Activated gamma-delta T cell (primary cell): Measurements from ENCODE around the gene RPL10.
"Not testable (repeated sequence)": the region's sequence is repeated elsewhere in the genome, so short reads cannot be mapped to it uniquely, and the experiment has no call there.

Experiments
- DNase-seq: peaks from one replicate; lab custom pipeline; 2025; lab: John Stamatoyannopoulos, UW

Gene RPL10

DNA sequence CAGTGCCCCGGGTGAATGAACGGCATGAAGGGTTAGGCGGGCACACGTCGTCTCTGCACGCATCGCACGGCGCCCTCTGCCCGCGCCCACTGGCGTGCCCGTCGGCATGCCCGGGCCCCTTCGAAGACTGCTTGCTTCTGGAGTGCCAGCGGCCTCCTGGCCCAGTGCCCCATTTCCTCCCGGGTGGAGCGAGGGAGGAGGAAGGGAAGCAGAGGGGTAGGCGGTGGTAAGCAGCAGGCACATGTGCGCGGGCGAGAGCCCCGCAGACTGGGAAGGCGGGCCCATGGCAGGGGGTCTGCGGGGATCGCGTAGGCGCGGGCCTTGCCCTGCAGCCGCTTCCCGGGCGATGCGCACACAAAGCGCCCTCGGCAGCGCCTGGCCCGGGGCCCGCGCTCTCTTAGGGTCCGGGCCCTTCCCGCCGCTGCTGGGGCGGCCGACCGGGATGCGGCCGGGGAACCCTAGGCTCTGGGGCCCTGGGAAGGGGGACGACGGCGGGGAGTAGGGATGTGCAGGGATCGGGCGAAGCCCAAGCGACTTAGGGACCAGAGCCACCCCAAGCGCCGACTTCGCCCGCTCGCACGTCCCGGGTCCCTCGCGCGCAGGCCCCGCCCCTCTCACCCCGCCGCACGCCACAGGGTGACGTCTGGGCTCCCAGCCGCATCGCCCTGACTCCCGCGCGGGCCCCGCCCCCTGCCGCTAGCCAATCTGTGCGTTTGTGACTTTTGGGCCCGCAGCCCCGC, 19.9 kb upstream of the RPL10 start:
- no peak for DNase-seq

DNA sequence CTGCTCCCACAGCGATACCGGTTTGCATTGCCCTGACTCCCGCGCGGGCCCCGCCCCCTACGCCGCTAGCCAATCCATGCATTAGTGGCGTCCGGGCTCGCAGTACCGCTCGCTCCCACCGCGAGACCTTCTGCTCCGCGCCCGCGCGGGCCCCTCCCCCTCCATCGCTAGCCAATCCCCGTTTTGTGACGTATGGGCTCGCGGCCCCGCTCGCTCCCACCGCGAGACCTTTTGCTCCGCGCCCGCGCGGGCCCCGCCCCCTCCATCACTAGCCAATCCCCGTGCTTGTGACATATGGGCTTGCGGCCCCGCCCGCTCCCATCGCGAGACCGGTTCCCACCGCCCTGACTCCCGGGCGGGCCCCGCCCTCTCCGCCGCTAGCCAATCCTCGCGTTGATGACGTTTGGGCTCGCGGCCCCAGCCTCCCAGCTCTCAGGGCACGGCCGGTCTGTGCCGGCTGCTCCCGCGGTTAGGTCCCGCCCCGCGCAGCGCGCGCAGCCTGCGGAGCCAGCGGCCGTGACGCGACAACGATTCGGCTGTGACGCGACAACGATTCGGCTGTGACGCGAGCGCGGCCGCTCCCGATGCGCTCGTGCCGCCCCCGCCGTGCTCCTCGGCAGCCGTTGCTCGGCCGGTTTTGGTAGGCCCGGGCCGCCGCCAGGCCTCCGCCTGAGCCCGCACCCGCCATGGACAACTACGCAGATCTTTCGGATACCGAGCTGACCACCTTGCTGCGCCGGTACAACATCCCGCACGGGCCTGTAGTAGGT, 19.2 kb upstream of the RPL10 start, which contains the start of gene EMD:
TSS of gene EMD (plus strand) at position 497 of the 770 bp plus-strand sequence. CDS start at position 687, 190 bp downstream.
- peak; percentile 100 for DNase-seq

DNA sequence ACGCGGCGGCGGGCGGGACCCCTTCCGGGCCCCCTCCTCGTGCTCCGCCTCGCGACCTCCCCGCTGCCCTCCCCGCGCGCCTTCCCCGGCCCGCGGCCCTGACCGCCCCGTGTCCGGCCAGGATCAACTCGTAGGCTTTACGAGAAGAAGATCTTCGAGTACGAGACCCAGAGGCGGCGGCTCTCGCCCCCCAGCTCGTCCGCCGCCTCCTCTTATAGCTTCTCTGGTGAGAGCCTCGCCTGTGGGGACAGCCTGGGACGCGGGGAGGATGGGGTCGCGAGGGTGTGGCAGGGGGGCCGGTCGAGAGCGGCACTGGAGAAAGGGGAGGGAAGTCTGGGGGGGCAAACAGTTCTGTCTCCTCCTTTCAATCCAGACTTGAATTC, 18.6 kb upstream of the RPL10 start:
- no peak for DNase-seq

DNA sequence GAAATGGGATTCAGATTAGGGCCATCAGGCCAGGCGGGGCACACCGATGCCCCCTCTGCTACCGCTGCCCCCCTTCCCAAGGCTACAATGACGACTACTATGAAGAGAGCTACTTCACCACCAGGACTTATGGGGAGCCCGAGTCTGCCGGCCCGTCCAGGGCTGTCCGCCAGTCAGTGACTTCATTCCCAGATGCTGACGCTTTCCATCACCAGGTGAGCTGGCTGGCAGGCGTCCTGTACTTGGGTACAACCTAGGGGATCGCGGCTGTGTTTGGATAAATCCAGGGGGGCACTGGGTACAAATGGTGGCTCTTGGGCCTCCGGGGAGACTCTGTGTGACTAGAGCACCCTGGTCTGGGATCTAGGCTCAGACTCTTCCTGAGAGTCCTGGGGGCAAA, 18.0 kb upstream of the RPL10 start:
- DNase-seq = no peak

DNA sequence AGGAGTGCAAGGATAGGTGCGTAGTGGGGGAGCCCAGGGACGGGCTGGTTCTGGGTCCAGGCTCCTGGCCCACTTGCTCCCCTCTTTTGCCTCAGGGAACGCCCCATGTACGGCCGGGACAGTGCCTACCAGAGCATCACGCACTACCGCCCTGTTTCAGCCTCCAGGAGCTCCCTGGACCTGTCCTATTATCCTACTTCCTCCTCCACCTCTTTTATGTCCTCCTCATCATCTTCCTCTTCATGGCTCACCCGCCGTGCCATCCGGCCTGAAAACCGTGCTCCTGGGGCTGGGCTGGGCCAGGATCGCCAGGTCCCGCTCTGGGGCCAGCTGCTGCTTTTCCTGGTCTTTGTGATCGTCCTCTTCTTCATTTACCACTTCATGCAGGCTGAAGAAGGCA, 17.4 kb upstream of the RPL10 start:
- DNase-seq = no peak

DNA sequence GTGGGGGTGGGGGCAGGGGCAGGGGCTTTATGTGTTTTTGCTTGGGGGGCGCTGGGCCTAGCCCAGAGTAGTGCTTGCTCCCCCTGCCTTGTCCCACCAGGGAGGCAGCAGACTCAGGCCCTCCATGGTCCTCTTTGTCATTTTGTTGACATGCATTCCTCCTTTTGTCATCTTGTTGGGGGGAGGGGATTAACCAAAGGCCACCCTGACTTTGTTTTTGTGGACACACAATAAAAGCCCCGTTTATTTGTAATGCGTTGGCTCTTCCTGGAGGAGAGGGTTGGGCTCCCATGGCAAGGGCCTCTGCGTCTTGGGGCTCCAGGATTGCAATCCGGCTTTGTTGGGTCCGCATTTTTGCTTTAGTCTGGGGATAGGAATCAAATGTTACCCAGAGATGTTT, 16.9 kb upstream of the RPL10 start:
- DNase-seq = no peak

DNA sequence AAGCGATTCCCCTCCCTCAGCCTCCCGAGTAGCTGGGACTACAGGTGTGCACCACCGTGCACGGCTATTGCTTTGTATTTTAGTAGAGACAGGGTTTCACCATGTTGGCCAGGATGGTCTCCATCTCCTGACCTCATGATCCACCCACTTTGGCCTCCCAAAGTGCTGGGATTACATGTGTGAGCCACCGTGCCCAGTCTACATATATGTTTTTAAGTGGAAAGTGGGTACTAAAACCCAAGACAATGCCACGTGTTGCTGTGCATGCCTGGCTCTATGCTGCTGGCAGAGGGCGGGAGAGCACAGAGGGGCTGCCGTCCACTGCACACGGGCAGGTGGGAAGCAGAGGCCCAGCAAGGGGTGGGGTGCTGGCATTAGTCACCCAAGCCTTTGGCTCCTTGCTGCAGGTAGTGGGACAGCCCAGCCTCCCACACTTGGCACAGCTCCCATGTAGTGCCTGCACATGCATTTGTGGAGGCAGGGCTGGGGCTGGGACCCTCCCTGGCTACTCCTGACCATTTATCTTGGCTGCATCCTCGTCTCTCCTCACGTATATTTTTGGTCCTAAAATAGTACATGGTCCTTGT, 15.6 kb upstream of the RPL10 start:
- no peak for DNase-seq

DNA sequence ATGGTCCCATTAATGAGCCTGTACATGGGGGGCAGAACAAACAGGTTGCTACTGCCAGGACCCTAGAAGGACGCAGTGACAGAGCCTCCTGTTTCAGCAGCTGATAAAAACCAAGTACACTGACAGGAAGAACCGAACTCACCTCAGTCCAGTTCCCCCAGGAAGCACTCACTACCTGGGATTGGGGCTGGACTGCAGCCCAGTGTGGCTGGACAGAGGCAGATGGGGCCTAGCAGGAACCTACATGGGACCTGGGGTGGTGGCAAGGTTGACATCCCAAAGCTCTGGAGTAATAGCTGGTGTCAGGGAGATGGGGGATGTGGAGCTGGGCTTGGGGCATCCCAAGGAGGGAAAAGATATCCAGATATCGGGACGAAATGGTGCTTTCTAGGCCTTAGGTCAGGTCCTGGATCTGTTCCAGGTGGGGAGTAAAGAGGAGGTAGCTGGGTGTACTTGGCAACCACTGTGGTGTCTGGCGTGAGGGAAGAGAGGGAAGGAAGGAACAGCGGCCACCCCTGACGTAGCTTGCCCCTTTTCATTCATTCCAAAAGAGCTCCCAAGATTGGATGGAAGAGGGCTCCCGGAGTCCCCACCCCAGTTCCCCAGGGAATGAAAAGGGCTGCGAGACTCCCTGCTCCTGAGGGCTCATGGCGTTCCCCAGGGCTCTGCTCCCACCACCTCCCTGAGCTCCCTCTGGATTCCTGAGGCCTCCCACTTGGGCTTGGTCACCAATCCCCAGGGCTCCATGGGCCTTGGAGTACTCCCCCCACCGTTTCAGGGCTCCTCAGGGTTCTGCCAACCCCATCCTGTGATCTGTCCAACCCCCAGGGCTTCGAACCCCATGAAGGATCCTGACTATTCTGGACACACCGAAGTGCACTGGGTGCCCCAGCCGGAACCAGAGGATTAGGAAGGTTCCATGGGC, 14.6 kb upstream of the RPL10 start:
- no peak for DNase-seq

DNA sequence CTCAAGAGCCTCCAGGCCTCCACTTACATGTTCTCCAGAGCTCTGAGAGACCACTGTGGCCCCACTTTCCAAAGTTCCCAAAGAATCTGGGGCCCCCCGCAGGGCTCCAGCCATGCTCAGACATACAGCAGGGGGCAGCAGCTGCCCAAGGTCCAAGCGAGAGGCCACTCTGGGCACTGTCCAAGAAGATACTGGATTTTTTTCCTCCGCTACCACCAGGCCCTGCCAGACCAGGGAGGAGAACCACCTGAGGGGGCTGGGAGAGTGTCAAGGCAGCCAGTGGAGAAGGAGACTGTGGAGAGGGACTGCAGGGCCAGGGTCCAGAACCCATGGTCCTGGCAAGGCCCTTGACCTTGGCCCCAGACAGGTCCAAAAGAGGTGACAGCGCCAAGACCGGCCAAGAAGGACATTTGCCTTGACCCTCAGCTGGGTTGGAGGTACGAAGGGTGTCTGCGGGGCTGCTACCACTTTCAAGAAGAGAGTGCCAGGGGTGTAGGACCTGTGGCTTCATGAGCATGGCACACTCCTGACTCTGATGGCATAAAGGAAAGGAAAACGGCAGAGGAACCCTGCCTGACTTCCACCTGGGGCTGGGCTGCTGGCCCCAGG, 13.8 kb upstream of the RPL10 start:
- no peak for DNase-seq

DNA sequence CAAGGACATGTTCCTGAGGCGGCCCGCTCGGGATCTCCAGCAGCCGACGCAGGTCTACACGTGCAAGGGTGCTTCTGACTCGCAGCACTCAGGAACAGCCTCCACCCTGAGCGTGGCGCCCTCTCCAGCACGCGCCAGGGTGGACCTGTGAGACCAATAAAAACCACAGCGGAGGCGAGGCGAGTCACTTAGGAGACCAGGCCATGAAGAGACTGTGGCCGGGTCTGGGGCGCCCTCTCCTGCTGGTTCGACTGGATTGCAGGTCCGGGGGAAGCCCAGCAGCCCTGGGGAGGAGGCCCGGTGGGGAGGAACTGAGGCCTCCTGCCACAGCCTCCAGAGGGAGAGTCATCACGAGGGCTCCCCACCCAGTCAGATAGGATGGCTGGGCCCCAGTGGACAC, 10.1 kb upstream of the RPL10 start:
- not testable (repeated sequence) for DNase-seq

DNA sequence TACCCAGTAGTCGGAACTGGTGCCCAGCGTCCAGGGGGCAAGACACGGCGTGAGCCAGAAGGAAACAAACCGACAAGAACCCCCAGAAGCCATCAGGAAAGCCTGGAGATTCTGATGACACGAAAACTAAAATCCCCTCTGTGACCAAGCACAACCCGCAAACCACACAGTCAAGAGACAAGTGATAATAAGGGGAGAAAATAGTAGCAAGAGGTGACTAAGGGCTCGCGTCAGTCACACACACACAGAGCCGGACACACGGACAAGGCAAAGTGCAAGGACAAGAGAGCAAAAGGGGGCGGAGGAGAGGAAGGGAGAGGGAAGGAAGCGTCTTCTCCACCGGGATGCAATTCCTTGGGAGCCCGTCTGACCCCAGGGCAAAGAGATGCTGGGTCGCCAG, 9.5 kb upstream of the RPL10 start:
- not testable (repeated sequence) for DNase-seq

DNA sequence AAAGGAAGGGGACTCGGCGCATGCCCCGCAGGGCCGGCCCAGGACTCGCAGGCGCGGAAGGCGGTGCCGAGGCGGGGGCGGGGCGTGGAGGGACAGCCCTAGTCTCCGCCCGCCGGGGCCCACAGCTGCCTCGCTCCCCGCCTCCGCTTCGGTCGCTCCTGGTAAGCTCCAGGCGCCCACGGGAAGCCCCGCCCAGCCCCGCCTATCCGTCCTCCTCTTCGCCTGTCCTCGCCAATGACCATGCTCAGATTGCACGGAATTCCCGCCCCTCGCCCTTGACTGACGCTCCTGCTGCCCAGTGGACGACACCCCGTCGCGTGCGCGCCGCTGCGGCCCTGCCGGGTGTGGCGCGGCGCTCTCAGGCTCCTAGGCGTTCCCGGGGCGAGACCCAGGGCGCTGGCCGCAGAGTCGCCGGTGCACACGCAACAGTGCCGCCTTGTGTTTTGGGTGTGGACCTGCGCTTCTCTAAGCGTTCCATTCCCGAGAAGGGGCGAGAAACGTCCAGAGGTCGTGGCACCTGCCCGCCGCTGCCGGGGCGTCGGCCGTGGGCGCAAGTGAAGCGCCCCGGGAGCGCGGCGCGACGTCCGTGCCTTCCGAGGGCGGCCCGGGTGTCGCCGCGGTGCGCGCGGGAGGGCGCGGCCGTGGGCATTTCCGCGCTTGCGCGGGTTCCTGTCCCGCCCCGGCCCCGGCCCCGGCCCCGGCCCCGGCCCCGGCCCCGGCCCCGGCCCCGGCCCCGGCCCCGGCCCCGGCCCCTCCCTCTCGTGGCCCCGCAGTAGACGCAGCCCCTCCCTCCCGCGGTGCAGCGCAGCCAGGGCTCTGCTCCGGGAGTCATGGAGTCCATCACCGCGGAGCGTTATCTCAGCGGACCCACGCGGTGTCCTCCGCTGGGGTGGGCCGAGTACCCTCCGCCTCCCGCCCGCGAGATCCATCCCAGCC, 8.1 kb upstream of the RPL10 start:
- not testable (repeated sequence) for DNase-seq

DNA sequence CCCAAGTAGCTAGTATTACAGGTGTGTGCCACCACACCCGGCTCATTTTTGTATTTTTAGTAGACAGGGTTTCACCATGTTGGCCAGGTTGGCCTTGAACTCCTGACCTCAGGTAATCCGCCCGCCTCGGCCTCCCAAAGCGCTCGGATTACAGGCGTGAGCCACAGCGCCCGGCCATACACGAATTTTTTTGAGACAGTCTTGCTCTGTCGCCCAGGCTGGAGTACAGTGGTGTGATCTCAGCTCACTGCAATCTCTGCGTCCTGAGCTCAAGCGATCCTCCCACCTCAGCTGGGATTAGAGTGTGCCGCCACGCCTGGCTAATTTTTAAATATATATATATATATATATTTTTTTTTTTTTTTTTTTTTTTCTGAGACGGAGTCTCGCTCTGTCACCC, 1.8 kb upstream of the RPL10 start:
- not testable (repeated sequence) for DNase-seq

DNA sequence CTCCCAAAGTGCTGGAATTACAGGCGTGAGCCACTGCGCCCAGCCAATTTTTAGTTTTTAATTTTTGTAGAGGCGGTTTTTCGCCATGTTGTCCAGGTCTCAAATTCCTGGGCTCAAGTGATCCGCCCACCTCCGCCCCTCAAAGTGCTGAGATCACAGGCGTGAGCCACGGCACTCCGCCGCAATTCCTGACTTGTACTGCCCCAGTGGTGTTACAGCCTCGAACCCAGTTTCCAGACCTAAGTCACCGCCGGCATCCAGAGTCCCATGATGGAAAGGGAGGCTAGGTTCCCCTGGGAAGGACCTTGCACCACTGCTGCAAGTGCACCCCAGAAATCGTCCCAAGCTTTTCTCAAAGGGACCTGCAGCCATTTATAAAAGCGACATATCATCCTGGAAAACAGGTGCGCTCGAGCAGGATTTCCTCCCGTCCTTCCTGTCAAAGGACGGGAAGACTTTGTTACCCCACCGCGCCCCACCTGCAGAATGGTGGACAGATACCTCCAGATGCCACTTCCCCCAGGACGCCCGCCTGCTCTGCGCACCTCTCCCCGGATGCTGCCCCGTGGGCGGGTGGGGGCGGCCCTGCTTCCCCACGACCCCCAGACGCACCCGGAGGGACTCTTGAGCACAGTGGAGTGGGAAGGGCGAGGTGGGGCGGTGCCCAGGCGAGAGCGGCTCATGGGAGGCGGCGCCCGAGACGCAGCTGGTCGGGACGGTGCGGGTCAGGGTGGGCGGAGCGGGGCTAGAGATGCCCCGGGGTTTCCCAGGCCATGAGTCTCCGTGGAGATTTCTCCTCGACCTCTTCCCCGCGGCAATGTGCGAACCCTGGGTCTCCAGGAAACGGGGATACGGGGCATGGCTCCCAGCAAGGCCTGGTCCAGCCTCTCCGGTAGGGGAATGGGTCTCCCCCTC, 947 bp upstream of the RPL10 start:
- DNase-seq = peak; percentile 33

DNA sequence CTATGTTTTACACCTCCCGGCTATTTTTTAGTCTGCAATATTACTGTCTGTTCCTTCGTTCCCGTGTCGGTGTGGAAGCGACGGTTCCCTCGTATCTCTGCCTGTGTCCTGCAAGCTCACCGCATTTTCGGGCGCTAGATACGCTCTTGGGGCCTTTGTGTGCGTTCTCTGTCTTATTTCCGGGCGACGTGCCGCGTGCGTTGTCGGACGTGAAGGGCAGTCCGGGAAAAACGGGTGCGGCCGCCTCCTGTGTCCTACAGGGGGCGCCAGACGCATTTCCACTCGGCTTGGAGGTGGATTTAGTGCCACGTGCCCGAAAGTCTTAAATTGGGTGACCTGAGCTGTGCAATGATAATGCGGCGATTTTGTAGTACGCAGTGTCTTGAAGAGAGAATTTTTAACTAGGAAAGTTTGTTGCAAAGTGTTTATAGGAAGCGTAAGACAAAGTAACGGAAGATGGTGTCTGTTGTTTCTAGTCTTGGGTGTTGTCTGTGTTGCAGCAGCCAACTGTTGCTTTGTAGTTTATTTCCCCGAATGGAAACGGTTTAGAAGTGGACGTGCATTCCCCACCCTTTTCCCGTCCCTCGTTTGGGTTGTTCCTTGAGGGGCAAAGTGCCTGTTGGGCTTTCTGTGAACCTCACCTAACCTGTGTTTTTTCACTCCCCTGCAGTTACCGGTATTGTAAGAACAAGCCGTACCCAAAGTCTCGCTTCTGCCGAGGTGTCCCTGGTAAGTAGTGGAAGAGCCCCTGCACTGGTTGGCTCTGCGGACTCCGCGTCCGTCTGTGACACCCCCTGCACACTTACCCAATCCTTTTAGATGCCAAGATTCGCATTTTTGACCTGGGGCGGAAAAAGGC, 720 bp downstream of the RPL10 start:
- DNase-seq = peak; percentile 40

DNA sequence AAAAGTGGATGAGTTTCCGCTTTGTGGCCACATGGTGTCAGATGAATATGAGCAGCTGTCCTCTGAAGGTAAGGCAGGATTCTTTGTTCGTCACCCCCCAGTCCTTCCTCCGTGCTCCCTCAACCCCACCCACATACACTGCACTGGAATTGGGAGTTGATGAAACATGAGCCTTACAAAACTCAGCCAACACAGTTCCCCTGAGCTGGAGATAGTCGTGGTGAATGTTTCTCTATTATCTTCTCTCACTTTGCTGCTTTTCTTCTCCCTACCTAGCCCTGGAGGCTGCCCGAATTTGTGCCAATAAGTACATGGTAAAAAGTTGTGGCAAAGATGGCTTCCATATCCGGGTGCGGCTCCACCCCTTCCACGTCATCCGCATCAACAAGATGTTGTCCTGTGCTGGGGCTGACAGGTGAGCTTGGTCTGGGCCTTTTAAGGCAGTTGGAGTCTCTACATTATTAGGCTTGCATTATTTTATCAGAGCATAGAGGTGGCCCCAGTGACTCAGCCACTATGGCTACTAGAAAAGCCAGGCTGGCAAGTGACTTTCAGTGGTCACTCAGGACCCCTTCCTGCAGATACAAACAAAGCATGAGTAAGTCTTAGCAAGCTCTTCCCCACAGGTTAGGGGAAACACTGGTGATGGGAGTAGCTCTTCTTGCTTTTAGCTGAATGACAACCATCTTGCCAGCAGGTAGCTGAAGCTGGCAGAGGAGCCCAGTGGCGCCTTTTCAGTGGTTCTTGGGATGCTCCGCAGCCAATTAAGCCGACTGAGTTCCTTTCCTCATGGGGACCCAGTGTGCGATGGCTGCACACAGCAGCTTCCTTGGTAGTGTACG, 1.6 kb downstream of the RPL10 start:
- no peak for DNase-seq

DNA sequence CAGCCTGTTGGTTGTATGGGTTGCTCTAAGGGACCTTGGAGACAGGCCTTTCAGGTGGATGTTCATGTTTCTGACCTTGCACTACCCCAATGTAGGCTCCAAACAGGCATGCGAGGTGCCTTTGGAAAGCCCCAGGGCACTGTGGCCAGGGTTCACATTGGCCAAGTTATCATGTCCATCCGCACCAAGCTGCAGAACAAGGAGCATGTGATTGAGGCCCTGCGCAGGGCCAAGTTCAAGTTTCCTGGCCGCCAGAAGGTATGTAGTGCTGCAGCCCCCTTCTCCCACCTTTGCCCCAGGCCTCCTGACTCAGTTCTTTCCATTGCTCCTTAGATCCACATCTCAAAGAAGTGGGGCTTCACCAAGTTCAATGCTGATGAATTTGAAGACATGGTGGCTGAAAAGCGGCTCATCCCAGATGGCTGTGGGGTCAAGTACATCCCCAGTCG, 2.2 kb downstream of the RPL10 start:
- not testable (repeated sequence) for DNase-seq
